ENCODE measurements around the gene ING5.

ING5 gene

DNA sequence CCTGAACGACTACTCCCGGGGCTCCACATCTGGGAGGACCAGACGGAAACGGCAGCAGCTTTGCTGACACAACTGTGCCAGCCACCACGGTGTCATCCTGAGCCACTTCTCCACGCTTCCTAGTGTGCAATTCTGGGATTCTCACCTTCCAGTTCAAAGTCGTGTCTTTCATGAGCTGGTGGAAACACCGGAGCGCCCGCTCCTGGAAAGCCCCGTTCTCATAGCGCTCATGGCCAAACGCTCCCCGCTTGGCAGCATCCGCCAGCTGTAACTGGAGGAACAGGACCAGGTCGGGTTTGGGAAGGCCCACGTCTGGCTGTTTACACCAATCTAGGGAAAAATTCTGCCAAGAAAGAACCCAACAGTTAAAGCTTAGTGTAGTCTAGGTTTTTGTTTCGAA, 23.5 kb upstream of the ING5 start:
- TF ChIP-seq, protein P1, sequence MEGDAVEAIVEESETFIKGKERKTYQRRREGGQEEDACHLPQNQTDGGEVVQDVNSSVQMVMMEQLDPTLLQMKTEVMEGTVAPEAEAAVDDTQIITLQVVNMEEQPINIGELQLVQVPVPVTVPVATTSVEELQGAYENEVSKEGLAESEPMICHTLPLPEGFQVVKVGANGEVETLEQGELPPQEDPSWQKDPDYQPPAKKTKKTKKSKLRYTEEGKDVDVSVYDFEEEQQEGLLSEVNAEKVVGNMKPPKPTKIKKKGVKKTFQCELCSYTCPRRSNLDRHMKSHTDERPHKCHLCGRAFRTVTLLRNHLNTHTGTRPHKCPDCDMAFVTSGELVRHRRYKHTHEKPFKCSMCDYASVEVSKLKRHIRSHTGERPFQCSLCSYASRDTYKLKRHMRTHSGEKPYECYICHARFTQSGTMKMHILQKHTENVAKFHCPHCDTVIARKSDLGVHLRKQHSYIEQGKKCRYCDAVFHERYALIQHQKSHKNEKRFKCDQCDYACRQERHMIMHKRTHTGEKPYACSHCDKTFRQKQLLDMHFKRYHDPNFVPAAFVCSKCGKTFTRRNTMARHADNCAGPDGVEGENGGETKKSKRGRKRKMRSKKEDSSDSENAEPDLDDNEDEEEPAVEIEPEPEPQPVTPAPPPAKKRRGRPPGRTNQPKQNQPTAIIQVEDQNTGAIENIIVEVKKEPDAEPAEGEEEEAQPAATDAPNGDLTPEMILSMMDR (IDR thresholded peaks at IDR 0.05; ENCODE audit: low read length), result no peak
- no peak for TF ChIP-seq EZH2 (IDR thresholded peaks at IDR 0.05; ENCODE audit: borderline replicate concordance, low read length)
- no peak overlapping the region for H3K27ac ChIP-seq (ENCODE audit: low read depth, low read length, poor library complexity, severe bottlenecking)
- H3F3A ChIP-seq (ENCODE audit: insufficient read depth, low read length), result no peaks in the 10 kb centered on the region
- H3K4me2 ChIP-seq (ENCODE audit: low read length), result no peak overlapping the region
- no peaks in the 10 kb centered on the region for H3K9me3 ChIP-seq (ENCODE audit: low read length)
- no peaks in the 10 kb centered on the region for H4K20me1 ChIP-seq (ENCODE audit: insufficient read depth, low read length)
- no peak overlapping the region for H2AFZ ChIP-seq (ENCODE audit: low read length)
- H3K36me3 ChIP-seq (ENCODE audit: insufficient read depth, low read length), result peaks cover 87% of the 10 kb centered on the region
- H3K9me2 ChIP-seq (ENCODE audit: low read depth, low read length), result no peaks in the 10 kb centered on the region
- H3K79me2 ChIP-seq (ENCODE audit: insufficient read depth, low read length), result no peaks in the 10 kb centered on the region
- no peaks in the 10 kb centered on the region for H3K27me3 ChIP-seq (ENCODE audit: insufficient read depth, low read length)
- H3K9ac ChIP-seq (ENCODE audit: low read length), result no peak overlapping the region
- H3K4me1 ChIP-seq (ENCODE audit: insufficient read depth, low read length, severe bottlenecking), result no peaks in the 10 kb centered on the region
- no peak overlapping the region for H3K4me3 ChIP-seq (ENCODE audit: low read depth, low read length, poor library complexity, severe bottlenecking)

DNA sequence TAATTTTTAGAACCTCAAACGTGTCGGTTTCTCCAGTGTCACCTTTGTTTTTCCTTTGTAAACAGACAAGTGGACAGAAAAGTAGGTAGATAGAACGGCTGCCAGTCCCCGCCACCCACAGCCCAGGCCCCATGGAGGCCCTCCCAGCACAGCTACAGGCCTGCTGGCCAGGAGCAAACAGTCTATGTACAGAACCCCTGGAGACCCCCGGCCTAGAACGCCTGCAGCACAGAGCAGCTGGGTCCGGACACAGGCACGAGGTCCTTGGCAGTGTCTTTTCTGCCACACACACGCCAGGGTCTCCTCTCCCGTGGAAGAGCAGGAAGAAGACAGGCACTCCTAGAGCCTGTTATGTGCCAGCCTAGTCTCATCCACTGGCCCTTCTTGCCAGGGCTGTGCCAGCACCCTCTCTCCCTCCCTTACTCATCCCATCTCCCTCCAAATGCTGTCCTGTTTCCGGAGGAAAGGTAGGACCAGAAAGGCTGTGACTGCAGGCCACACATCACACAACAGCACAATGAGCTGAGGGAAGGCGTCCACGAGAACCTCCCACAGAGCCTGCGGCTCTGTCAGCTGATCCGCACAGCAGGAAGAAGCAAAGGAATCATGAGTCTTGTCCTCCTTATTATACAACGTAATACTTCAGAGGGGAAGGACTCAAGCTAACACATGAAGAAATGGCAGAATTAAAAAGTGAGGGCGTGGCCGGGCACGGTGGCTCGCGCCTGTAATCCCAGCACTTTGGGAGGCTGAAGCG, 22.9 kb upstream of the ING5 start:
- Histone ChIP-seq H3K79me2 (ENCODE audit: insufficient read depth, low read length) (no peaks in the 10 kb centered on the region), H4K20me1 (ENCODE audit: insufficient read depth, low read length) (no peaks in the 10 kb centered on the region), H3K36me3 (ENCODE audit: insufficient read depth, low read length) (peaks cover 91% of the 10 kb centered on the region), H3K9me3 (ENCODE audit: low read length) (no peaks in the 10 kb centered on the region), H3K9me2 (ENCODE audit: low read depth, low read length) (no peaks in the 10 kb centered on the region), H3K9ac (ENCODE audit: low read length) (no peak overlapping the region), H3K27me3 (ENCODE audit: insufficient read depth, low read length) (no peaks in the 10 kb centered on the region), H3F3A (ENCODE audit: insufficient read depth, low read length) (no peaks in the 10 kb centered on the region), H3K4me3 (ENCODE audit: low read depth, low read length, poor library complexity, severe bottlenecking) (no peak overlapping the region), H2AFZ (ENCODE audit: low read length) (no peak overlapping the region), H3K4me2 (ENCODE audit: low read length) (no peak overlapping the region), H3K27ac (ENCODE audit: low read depth, low read length, poor library complexity, severe bottlenecking) (no peak overlapping the region), H3K4me1 (ENCODE audit: insufficient read depth, low read length, severe bottlenecking) (no peaks in the 10 kb centered on the region)
- TF ChIP-seq EZH2 (IDR thresholded peaks at IDR 0.05; ENCODE audit: borderline replicate concordance, low read length), result no peak
- TF ChIP-seq, protein P1 (IDR thresholded peaks at IDR 0.05; ENCODE audit: low read length), result no peak

DNA sequence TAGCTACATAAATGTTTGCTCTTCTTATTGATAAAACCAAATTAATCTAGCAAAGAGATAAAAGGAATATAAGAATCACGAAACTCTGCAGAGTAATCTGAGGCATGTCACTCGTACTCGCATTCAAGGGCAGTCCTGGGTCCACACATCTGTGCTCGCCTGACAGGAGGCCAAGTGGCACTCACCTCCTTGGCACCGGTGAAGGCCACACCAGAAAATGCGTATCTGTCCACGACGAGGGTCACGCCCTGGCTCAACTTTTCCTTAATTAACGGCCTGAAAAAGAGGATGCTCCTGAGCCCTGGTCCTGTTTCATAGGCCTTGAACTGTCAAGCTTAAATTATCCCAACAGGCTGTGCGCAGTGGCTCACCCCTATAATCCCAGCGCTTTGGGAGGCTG, 21.8 kb upstream of the ING5 start:
- H4K20me1 ChIP-seq (ENCODE audit: insufficient read depth, low read length), result no peaks in the 10 kb centered on the region

More for the DNA sequence above, 21.8 kb upstream of the ING5 start:
- no peaks in the 10 kb centered on the region for H3K9me2 ChIP-seq (ENCODE audit: low read depth, low read length)
- no peak for TF ChIP-seq EZH2 (IDR thresholded peaks at IDR 0.05; ENCODE audit: borderline replicate concordance, low read length)
- TF ChIP-seq, protein P1 (IDR thresholded peaks at IDR 0.05; ENCODE audit: low read length), result no peak
- H3K36me3 ChIP-seq (ENCODE audit: insufficient read depth, low read length), result peaks cover 99% of the 10 kb centered on the region
- H3F3A ChIP-seq (ENCODE audit: insufficient read depth, low read length), result no peaks in the 10 kb centered on the region
- no peak overlapping the region for H2AFZ ChIP-seq (ENCODE audit: low read length)
- H3K4me3 ChIP-seq (ENCODE audit: low read depth, low read length, poor library complexity, severe bottlenecking), result no peak overlapping the region
- H3K9me3 ChIP-seq (ENCODE audit: low read length), result no peaks in the 10 kb centered on the region
- H3K4me1 ChIP-seq (ENCODE audit: insufficient read depth, low read length, severe bottlenecking), result no peaks in the 10 kb centered on the region
- no peak overlapping the region for H3K27ac ChIP-seq (ENCODE audit: low read depth, low read length, poor library complexity, severe bottlenecking)
- no peak overlapping the region for H3K9ac ChIP-seq (ENCODE audit: low read length)
- H3K4me2 ChIP-seq (ENCODE audit: low read length), result no peak overlapping the region
- H3K79me2 ChIP-seq (ENCODE audit: insufficient read depth, low read length), result peaks cover 7% of the 10 kb centered on the region; the same call in 1 of the 2 replicates
- no peaks in the 10 kb centered on the region for H3K27me3 ChIP-seq (ENCODE audit: insufficient read depth, low read length)
